Ascending aorta (tissue), 2 donors: Measurements from ENCODE around the gene FAM170B. TPM values are rescaled to one million over a fixed set of nuclear protein-coding genes. Genes with fewer than 3 reads are reported as not detected.

ENCODE experiments used
- DNase-seq, 2 donors: peaks; one replicate each; pipeline ENCODE4 v3.0.0-alpha.2; 2019; ENCODE audit warnings: low spot score in 2 of 2
- H3K27ac ChIP-seq, 2 donors: fragments of 200-600 bp; sonication (generic); one replicate each; pipeline ENCODE4 v1.5.1; 2016 to 2017; ENCODE audit warnings: mild to moderate bottlenecking in 1 of 2
- H3K27me3 ChIP-seq: fragments of 200-600 bp; sonication (generic); one replicate; pipeline ENCODE4 v1.5.1; 2017
- H3K36me3 ChIP-seq, 2 donors: fragments of 200-600 bp; sonication (generic); one replicate each; pipeline ENCODE4 v1.5.1; 2016
- H3K4me1 ChIP-seq, 2 donors: fragments of 200-600 bp; sonication (generic); one replicate each; pipeline ENCODE4 v1.5.1; 2016 to 2017; ENCODE audit warnings: mild to moderate bottlenecking in 1 of 2
- H3K4me3 ChIP-seq, 2 donors: fragments of 200-600 bp; sonication (generic); one replicate each; pipeline ENCODE4 v1.5.1; 2016 to 2017; ENCODE audit warnings: mild to moderate bottlenecking in 1 of 2
- H3K9me3 ChIP-seq, 2 donors: fragments of 200-600 bp; sonication (generic); one replicate each; pipeline ENCODE4 v1.5.1; 2016
- intact Hi-C: fragments of 100-400 bp; cut with DNase I; formaldehyde crosslinking; loops from one replicate; pipeline ENCODE4 v1.15.1; 2023
- total RNA-seq: library from RNA; depleted of rRNA; stranded (reverse); fragments of >200 nt; gene quantifications from one replicate; pipeline ENCODE4 v1.1.0, GENCODE V29; 2016
- TF ChIP-seq, protein P1 (sequence below), 3 experiments: fragments of 200-600 bp in 2 of 3; fragments of 450-650 bp in 1 of 3; sonication (generic) in 2 of 3; IDR thresholded peaks; one replicate each; pipeline ENCODE4 v1.5.1; 2016 to 2019; ENCODE audit warnings: antibody characterized with exemption in 3 of 3, mild to moderate bottlenecking in 1 of 3, moderate library complexity in 1 of 3

Gene FAM170B
- total RNA-seq, 1 donor from 2014 or later = not detected

DNA sequence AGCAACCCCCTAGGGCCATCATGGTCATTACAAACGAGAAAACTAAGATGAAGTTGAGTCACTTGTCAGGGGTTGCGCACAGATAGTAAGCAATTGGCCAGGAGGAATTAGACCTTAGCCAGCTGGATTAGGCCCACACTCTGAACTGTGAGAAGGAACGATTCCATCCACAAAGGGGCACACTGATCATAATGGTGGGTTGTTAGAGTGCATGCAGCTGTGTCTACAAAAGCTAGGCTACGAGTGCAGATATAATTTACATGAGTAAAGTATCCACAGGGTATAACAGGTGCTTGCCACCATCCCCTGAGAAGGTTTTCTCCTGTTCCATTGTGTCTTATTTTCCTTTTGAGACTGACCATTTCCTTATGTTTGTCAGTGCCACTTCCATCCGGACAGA, 16.6 kb upstream of the FAM170B start:
- Histone ChIP-seq H3K27me3 (no peaks in the 10 kb centered on the region), H3K4me1 (no peaks in the 10 kb centered on the region), H3K9me3 (peaks cover 0 to 12% of the 10 kb centered on the region in 2 donors), H3K36me3 (no peaks in the 10 kb centered on the region), H3K4me3 (no peak overlapping the region), H3K27ac (no peak overlapping the region)
- TF ChIP-seq, protein P1, sequence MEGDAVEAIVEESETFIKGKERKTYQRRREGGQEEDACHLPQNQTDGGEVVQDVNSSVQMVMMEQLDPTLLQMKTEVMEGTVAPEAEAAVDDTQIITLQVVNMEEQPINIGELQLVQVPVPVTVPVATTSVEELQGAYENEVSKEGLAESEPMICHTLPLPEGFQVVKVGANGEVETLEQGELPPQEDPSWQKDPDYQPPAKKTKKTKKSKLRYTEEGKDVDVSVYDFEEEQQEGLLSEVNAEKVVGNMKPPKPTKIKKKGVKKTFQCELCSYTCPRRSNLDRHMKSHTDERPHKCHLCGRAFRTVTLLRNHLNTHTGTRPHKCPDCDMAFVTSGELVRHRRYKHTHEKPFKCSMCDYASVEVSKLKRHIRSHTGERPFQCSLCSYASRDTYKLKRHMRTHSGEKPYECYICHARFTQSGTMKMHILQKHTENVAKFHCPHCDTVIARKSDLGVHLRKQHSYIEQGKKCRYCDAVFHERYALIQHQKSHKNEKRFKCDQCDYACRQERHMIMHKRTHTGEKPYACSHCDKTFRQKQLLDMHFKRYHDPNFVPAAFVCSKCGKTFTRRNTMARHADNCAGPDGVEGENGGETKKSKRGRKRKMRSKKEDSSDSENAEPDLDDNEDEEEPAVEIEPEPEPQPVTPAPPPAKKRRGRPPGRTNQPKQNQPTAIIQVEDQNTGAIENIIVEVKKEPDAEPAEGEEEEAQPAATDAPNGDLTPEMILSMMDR (IDR thresholded peaks at IDR 0.05) = no peak
- DNase-seq = no peak
- intact Hi-C loops = no loop called here

DNA sequence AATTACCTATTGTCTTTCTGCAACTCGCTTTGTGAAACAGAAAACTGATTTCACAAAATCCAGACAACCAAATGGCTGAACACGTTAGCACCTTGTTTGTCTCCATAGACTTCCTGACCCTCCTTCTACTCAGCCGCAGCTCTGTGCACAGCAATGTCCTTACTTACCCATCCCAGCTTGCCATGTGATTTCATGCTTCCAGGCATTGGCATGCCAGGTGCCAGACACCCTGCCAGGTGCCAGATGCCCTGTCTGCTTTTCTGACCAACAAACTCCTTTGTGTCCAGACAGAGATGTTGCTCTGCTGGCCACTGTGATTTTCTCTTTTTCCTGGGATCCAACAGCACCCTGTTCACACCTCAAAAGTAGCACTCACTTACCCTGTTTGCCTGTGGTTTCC, 16.1 kb upstream of the FAM170B start:
- peaks cover 0 to 12% of the 10 kb centered on the region in 2 donors for H3K9me3 ChIP-seq
- intact Hi-C loops = no loop called here

DNA sequence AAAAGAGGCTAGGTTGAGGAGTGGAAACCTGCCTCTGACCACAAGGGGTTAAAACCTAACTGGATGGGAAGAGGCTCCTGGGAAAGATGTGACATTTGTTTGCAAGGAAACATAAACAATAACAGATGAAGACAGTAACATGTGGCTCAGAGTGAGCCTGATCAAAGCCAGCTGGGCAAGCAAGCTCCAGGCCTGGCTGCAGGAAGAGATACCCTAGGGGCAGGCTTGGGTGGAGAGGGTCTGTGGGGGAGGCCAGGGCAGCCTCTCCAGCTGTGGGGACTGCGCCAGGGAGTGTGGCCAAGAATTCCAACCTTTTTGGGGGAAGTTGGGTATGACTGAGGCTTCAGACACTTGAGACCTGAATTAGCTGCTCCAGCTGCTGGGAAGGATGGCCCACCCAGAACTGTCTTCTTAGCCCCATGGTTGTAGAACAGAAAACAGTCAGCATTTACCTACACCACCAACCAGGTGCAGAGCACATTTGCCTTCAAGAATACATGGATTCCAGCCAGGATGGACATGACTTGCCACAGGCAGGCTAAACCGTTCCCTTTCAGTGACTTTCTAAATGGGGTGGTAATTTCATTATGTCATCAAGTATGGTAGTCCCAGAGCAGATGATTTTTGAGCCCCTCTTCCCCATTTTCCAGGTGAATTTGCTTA, 10.4 kb upstream of the FAM170B start:
- no peaks in the 10 kb centered on the region for H3K27me3 ChIP-seq
- no peaks in the 10 kb centered on the region for H3K36me3 ChIP-seq
- peaks cover 0 to 12% of the 10 kb centered on the region in 2 donors for H3K4me1 ChIP-seq
- no peak overlapping the region for H3K4me3 ChIP-seq
- TF ChIP-seq, protein P1 (IDR thresholded peaks at IDR 0.05) = no peak
- H3K27ac ChIP-seq = no peak overlapping the region
- peaks cover 0 to 12% of the 10 kb centered on the region in 2 donors for H3K9me3 ChIP-seq
- intact Hi-C loops = no loop called here
- no peak for DNase-seq

More for the DNA sequence above, 16.1 kb upstream of the FAM170B start:
- no peaks in the 10 kb centered on the region for H3K36me3 ChIP-seq
- no peaks in the 10 kb centered on the region for H3K27me3 ChIP-seq
- no peak overlapping the region for H3K27ac ChIP-seq
- no peak overlapping the region for H3K4me3 ChIP-seq
- H3K4me1 ChIP-seq = no peaks in the 10 kb centered on the region
- DNase-seq = no peak
- TF ChIP-seq, protein P1 (IDR thresholded peaks at IDR 0.05) = no peak

DNA sequence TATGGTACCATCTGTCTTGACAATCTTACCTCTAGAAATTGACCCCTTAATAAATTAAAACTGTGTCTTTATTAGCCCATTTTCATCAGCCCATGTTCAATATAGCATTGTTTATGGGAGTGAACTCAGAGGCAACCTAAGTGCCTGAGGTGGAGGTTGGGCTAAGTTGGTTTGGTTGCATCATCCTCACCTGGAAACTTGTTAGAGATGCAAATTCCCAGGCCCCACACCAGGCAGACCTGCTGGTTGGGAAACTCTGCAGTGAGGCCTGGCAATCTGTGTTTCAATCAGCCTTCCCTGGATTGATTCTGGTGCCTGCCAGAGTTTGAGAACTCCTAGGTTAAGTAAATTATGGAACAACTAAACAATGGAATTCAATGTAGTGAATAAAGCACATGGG, 9.4 kb upstream of the FAM170B start:
- Histone ChIP-seq H3K4me3 (no peak overlapping the region), H3K36me3 (no peaks in the 10 kb centered on the region), H3K4me1 (peaks cover 0 to 22% of the 10 kb centered on the region in 2 donors), H3K27ac (no peak overlapping the region), H3K27me3 (no peaks in the 10 kb centered on the region), H3K9me3 (peaks cover 0 to 12% of the 10 kb centered on the region in 2 donors)
- intact Hi-C loops = no loop called here
- TF ChIP-seq, protein P1 (IDR thresholded peaks at IDR 0.05) = no peak
- DNase-seq = no peak

DNA sequence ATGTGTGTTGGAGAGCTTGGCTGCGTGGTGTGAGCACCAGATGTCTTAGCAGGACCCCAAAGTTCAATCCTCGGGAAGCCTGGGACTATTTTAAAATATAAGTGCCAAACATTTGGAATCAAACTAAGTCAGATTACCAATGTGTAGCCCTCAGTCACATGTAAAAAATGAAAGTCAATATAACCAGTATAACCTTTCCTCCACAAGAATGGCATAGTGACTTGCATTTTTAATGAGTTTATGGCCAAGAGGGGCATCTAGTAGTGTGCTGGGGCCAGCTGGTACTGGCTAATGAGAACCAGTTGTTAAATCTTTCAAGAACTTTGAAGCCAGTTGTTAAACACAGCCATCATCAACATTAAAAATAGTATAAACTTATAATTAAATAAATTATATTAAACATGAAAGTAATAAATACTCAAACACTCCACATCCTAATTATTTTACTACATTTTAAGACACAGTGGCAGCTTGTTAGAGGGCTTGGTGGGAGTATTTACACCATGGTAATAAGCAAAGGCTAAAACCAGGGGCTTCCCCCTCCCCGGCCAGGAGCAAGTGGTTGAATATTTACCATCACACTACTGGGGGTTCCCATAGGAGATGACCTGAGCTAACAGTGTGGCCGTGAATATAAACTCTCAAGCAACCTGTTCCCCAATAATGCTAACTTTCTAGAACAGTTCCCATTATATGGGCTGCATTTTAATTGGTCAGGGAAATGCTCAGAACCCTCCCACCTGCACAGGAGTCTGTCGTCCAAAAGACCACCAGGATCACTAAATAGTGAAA, 7.9 kb upstream of the FAM170B start:
- TF ChIP-seq, protein P1 (IDR thresholded peaks at IDR 0.05) = no peak
- Histone ChIP-seq H3K36me3 (no peaks in the 10 kb centered on the region), H3K9me3 (no peaks in the 10 kb centered on the region), H3K4me1 (peaks cover 0 to 24% of the 10 kb centered on the region in 2 donors), H3K4me3 (no peak overlapping the region), H3K27ac (no peak overlapping the region), H3K27me3 (no peaks in the 10 kb centered on the region)
- DNase-seq = no peak
- intact Hi-C loops = no loop called here
